HFFc6 (cell line): ENCODE measurements around the gene PLA2G4F. TPM values are rescaled to one million over a fixed set of nuclear protein-coding genes. Genes with fewer than 3 reads are reported as not detected.

Experiments
- DNase-seq: peaks from one replicate; pipeline ENCODE4 v3.0.0-alpha.2; 2018
- H3K27ac Mint-ChIP-seq: 2 replicates; pipeline ENCODE4 v1.8.0; 2020; ENCODE audit warnings: mild to moderate bottlenecking, mixed read lengths
- H3K27me3 Mint-ChIP-seq: 2 replicates; pipeline ENCODE4 v1.8.0; 2021; ENCODE audit warnings: mild to moderate bottlenecking, moderate library complexity, mixed read lengths; ENCODE audit not compliant: insufficient read depth
- H3K36me3 Mint-ChIP-seq: 2 replicates; pipeline ENCODE4 v1.8.0; 2021; ENCODE audit warnings: low read depth, mixed read lengths
- H3K4me1 Mint-ChIP-seq: 2 replicates; pipeline ENCODE4 v1.8.0; 2020; ENCODE audit warnings: low read depth, mixed read lengths
- H3K4me3 Mint-ChIP-seq: 2 replicates; pipeline ENCODE4 v1.8.0; 2020; ENCODE audit warnings: mild to moderate bottlenecking, moderate library complexity, mixed read lengths
- H3K9me3 Mint-ChIP-seq: 2 replicates; pipeline ENCODE4 v1.8.0; 2020; ENCODE audit warnings: mild to moderate bottlenecking, mixed read lengths
- total RNA-seq, 6 experiments: library from RNA; stranded (reverse); fragmentation: NEBNext Ultra II Directional; extraction: Animal tissue kit (Norgen Biotek cat#: 25700); gene quantifications; 2 replicates in 1 of 6; 3 replicates in 5 of 6; pipeline ENCODE4 v1.2.3, GENCODE V29; 2021
- TF ChIP-seq, protein P1 (sequence below): fragments of 200-600 bp; sonication (generic); IDR thresholded peaks from 2 replicates; pipeline ENCODE4 v1.5.0; 2021; ENCODE audit warnings: antibody characterized with exemption, mild to moderate bottlenecking

The PLA2G4F gene
- total RNA-seq, 6 experiments from 2014 or later = not detected

DNA sequence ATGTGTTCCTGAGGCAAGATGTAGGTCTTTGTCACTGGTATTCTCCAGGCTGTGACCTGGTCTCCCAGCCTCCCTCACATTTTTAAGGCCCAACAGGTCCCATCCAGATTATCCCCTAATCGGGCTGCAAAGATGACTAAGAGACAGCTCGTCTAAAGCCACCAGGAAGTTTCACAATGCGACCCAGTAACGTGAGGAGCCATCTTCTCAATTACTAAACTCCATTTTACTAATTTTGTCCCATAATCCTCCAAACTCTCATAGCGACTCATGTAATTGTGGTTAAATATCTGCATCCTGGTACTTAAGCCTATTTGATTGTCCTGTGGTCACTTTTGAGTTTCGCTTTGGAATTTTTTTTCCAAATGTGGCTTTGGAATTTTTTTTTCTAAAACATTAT, 8.7 kb upstream of the PLA2G4F start:
- Mint-ChIP-seq H3K36me3 (peaks cover 41% of the 10 kb centered on the region), H3K27me3 (no peaks in the 10 kb centered on the region; the same call in 1 of the 2 replicates), H3K4me1 (peaks cover 12% of the 10 kb centered on the region), H3K9me3 (no peaks in the 10 kb centered on the region), H3K27ac (peak overlapping the region; percentile 46), H3K4me3 (no peak overlapping the region)
- peak; percentile 36 for DNase-seq
- TF ChIP-seq, protein P1, sequence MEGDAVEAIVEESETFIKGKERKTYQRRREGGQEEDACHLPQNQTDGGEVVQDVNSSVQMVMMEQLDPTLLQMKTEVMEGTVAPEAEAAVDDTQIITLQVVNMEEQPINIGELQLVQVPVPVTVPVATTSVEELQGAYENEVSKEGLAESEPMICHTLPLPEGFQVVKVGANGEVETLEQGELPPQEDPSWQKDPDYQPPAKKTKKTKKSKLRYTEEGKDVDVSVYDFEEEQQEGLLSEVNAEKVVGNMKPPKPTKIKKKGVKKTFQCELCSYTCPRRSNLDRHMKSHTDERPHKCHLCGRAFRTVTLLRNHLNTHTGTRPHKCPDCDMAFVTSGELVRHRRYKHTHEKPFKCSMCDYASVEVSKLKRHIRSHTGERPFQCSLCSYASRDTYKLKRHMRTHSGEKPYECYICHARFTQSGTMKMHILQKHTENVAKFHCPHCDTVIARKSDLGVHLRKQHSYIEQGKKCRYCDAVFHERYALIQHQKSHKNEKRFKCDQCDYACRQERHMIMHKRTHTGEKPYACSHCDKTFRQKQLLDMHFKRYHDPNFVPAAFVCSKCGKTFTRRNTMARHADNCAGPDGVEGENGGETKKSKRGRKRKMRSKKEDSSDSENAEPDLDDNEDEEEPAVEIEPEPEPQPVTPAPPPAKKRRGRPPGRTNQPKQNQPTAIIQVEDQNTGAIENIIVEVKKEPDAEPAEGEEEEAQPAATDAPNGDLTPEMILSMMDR = no peak

DNA sequence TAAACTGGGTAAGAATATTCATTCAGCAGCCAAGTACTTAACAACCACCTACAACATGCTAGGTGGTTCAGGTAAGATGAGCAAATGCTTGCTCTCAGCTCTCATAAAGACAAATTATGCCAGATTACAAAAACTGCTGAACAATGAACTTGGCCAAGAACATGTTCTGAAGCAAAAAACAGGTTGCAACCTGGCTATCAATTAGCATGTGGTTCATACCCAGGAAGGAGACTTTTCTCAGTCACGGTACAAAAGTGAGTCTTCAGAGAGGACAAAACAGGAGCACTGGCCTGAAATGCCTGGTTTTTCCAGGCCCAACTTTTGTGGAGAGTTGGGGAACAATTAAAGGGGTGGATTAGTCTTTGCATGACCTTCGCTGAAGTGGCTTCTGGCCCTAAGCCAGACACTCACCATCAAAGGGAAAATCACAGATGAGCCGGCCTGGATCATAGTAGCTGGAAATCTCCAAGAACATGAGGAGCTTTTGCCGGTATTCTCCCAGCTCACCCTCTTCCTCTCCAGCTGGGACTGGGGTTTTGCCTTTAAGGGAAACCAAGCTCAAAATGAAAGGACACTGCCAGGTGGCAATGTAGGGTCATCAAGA, 7.6 kb upstream of the PLA2G4F start:
- Mint-ChIP-seq H3K4me3 (no peak overlapping the region), H3K4me1 (peaks cover 12% of the 10 kb centered on the region), H3K27ac (no peak overlapping the region; the same call in 1 of the 2 replicates), H3K36me3 (peaks cover 41% of the 10 kb centered on the region), H3K27me3 (no peaks in the 10 kb centered on the region; the same call in 1 of the 2 replicates), H3K9me3 (no peaks in the 10 kb centered on the region)
- TF ChIP-seq, protein P1 = no peak
- DNase-seq = no peak

DNA sequence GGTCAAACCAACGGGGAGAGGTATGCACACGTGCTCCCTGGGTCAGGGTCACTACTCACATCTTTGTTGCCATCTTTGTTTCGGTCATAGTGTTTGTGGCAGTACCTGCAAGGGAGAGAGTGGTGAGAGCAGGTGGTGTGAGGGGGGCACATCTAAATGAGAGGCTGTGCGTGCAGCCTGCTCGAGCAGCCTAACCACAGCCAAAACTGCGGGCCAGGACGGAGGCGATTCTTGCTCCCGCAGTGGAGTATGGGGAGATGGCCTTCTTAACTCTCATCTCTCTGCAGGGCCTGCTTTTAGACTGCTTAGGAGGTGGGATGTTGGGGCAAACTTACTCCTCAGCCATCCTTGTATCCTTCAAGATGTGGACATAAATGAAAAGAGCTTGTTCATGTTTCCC, 6.9 kb upstream of the PLA2G4F start:
- Mint-ChIP-seq H3K27ac (no peak overlapping the region), H3K4me1 (peaks cover 18% of the 10 kb centered on the region), H3K4me3 (no peak overlapping the region), H3K36me3 (peaks cover 46% of the 10 kb centered on the region), H3K27me3 (no peaks in the 10 kb centered on the region; the same call in 1 of the 2 replicates), H3K9me3 (no peaks in the 10 kb centered on the region)
- TF ChIP-seq, protein P1 = no peak
- no peak for DNase-seq

DNA sequence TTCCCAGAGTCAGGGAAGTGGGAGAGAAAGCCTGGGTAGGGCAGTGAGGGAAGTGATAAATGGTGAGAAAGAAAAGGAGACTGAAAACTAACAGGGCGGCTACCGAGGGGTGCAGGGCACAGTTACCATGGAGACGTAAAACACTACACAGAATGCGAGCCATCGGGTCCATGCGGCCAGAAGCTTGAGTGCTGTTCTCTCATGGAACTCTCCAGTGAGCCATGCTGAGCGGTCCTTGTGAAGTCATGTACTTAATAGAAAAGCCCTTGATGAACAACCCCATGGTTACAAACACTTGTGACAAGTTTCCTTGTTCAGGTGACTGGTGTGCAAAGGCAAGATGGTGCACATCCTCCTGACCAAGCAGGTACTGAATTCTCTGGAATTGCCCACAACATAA, 3.7 kb upstream of the PLA2G4F start:
- no peak overlapping the region for H3K4me3 Mint-ChIP-seq
- no peak overlapping the region for H3K27ac Mint-ChIP-seq
- TF ChIP-seq, protein P1 = no peak
- peaks cover 15% of the 10 kb centered on the region for H3K4me1 Mint-ChIP-seq
- peaks cover 28% of the 10 kb centered on the region for H3K36me3 Mint-ChIP-seq
- H3K9me3 Mint-ChIP-seq = no peaks in the 10 kb centered on the region
- DNase-seq = no peak
- H3K27me3 Mint-ChIP-seq = peaks cover 2% of the 10 kb centered on the region; the same call in 1 of the 2 replicates

DNA sequence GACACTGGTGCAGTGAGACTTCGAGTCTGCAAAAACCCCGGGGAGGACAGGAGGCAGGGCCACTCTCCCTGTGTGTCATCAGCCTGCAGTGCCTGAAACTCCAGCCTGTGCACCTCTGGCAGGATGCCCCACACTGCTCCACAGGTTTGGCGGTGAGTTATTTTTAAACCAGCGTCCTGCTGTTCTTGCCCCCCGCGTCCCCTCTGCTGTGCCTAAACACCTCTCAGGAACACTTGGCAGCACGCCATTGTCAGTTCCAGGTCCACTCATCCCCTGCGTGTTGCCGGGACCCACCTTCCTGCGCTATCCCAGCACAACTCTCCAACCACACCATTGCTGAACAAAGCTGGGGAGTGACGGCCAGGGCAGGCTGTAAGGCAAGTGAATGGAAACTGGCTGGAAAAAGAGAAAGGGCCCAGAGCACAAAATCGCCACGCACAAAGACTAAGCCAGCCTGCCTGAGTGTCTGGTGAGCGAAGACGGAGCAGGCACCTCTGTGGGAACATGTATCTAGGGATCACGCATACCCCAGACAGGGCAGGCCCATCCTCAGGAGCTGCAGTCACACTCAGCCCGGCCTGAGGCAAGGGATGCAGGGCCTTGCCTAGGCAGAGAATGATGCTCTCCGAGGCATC, 3.1 kb upstream of the PLA2G4F start:
- Mint-ChIP-seq H3K4me1 (peaks cover 9% of the 10 kb centered on the region), H3K27me3 (peaks cover 2% of the 10 kb centered on the region; the same call in 1 of the 2 replicates), H3K27ac (no peak overlapping the region), H3K36me3 (peaks cover 23% of the 10 kb centered on the region), H3K4me3 (no peak overlapping the region), H3K9me3 (no peaks in the 10 kb centered on the region)
- DNase-seq = no peak
- TF ChIP-seq, protein P1 = no peak
